GM23248 (cell line): ENCODE data around the gene PCGF5.

Source experiments
- EZH2 ChIP-seq: fragments of 200-600 bp; sonication (generic); IDR thresholded peaks from 2 replicates; pipeline ENCODE4 v1.6.1; 2018; ENCODE audit warnings: antibody characterized with exemption, mild to moderate bottlenecking; ENCODE audit not compliant: insufficient read depth, poor library complexity, severe bottlenecking
- EZH2phosphoT487 ChIP-seq: fragments of 200-600 bp; sonication (generic); IDR thresholded peaks from 2 replicates; pipeline ENCODE4 v1.6.1; 2018; ENCODE audit warnings: antibody characterized with exemption, moderate library complexity, mild to moderate bottlenecking, low read depth; ENCODE audit not compliant: insufficient read depth

DNA sequence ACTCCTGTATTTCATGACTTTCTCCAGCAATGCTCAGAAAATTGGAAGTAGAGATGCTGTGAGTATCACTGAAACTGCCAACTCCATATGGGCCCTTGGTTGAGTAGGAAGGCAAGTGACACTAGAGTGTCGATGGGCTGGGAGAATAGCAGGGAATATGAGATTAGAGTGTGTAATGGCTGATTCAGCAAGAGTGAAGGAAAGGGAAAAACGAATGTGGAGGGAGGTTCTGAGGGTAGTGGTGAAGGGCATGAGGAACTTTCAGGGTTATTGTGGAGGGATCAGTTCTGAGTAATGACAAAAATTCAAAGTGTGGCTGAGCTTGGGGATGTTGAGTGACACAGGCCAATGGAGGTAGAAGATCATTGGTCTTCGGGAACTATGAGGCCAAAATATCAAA, 49.0 kb upstream of the PCGF5 start:
- no peak for TF ChIP-seq EZH2
- no peak for TF ChIP-seq EZH2phosphoT487
